Lower leg skin (tissue), 4 donors: Measurements from ENCODE around the gene SH2D4B. TPM values are rescaled to one million over a fixed set of nuclear protein-coding genes. Genes with fewer than 3 reads are reported as not detected.

Source experiments
- DNase-seq, 2 donors: peaks; one replicate each; pipeline ENCODE4 v3.0.0-alpha.2; 2019; ENCODE audit warnings: low spot score in 2 of 2
- H3K4me3 ChIP-seq: fragments of 200-600 bp; sonication (generic); 2 replicates; pipeline ENCODE4 v1.5.1; 2017; ENCODE audit warnings: mild to moderate bottlenecking, low read depth; ENCODE audit not compliant: poor library complexity, severe bottlenecking
- POLR2A ChIP-seq, 2 donors: fragments of 450-650 bp; IDR thresholded peaks; one replicate each; pipeline ENCODE4 v1.6.1; 2016 to 2017; ENCODE audit warnings: antibody characterized with exemption in 2 of 2, mild to moderate bottlenecking in 1 of 2, moderate library complexity in 1 of 2
- WGBS, 2 donors: methylation state at CpG; one replicate each; pipeline ENCODE4 v1.1.5; 2018; 5-methylcytosine and 5-hydroxymethylcytosine counted together
- intact Hi-C: fragments of 100-400 bp; cut with DNase I; formaldehyde crosslinking; loops from one replicate; pipeline ENCODE4 v1.15.0; 2023; ENCODE audit warnings: low total_unique reads
- total RNA-seq, 4 donors: library from RNA; depleted of rRNA; stranded (reverse); fragments of >200 nt; gene quantifications; one replicate each; pipeline ENCODE4 v1.1.0, GENCODE V29; 2016
- TF ChIP-seq, protein P1 (sequence below), 3 donors: fragments of 450-650 bp; IDR thresholded peaks; one replicate each; pipeline ENCODE4 v1.5.1; 2016; ENCODE audit warnings: antibody characterized with exemption in 3 of 3, mild to moderate bottlenecking in 3 of 3, moderate library complexity in 2 of 3

The SH2D4B gene
- total RNA-seq, 4 donors from 2014 or later, result 0.13 TPM; not detected in 3

DNA sequence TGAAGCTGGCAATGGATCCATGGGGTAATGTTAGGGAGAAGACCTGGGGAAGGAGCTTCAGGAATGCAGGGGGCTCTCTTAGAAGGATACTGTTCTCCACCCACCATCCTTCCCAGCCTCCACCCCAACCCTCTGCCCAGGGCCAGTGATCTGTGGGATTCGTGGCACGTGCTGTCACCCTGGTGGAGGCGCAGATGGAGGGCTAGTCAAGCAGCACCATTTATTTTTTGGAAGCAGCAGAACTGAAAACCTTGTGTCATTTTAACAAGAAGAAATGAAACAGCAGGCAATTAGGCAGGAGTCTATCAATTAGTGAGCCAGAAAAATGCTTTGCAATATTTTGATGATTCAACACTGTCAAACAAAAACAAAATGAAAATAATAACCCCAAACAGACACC is 155.9 kb downstream of the SH2D4B start:
- WGBS, 2 donors, result 80 to 95% methylated on average over 3 of the region's 3 CpGs
- no peak for TF ChIP-seq POLR2A (IDR thresholded peaks at IDR 0.05)
- intact Hi-C loops, result loop anchor here (10.0 kb wide), 1 partner anchor 331 kb away; no protein-coding TSS in a partner anchor
- H3K4me3 ChIP-seq, result no peak overlapping the region
- DNase-seq, result peak in 1 of 2 donors; percentile 31

DNA sequence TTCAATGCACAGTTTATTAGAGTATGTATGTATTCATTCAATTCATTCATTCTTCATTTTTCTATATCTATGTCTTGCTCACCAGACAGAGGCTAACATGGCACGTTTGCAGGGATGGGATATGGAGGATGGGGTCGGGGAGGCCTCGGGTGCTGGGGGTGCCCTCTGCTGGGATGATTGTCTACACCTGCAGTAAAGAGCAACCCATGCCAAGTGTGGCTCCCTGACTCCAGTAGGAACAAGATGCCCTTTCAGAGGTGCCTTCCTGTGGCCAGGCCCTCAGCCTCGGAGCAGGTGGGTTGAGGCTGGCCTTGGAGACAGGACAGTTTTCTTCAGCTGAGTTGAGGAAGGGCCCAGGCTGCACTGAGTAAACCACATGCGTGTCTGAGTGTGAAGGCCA is 157.2 kb downstream of the SH2D4B start:
- WGBS, 2 donors, result 75 to 85% methylated on average over 5 of the region's 5 CpGs
- TF ChIP-seq, protein P1, sequence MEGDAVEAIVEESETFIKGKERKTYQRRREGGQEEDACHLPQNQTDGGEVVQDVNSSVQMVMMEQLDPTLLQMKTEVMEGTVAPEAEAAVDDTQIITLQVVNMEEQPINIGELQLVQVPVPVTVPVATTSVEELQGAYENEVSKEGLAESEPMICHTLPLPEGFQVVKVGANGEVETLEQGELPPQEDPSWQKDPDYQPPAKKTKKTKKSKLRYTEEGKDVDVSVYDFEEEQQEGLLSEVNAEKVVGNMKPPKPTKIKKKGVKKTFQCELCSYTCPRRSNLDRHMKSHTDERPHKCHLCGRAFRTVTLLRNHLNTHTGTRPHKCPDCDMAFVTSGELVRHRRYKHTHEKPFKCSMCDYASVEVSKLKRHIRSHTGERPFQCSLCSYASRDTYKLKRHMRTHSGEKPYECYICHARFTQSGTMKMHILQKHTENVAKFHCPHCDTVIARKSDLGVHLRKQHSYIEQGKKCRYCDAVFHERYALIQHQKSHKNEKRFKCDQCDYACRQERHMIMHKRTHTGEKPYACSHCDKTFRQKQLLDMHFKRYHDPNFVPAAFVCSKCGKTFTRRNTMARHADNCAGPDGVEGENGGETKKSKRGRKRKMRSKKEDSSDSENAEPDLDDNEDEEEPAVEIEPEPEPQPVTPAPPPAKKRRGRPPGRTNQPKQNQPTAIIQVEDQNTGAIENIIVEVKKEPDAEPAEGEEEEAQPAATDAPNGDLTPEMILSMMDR (IDR thresholded peaks at IDR 0.05), result no peak
- no peak for TF ChIP-seq POLR2A (IDR thresholded peaks at IDR 0.05)
- intact Hi-C loops, result loop anchor here (10.0 kb wide), 1 partner anchor 330 kb away; no protein-coding TSS in a partner anchor

More for the DNA sequence above, 157.2 kb downstream of the SH2D4B start:
- H3K4me3 ChIP-seq, result no peak overlapping the region
- DNase-seq, result no peak

Other genes starting within 250 kb of the SH2D4B start
- 10 to 100 TPM in 1 of 4 donors, 1 to 10 TPM in 3; 4.6 to 12.1 (median 6.6) TPM for gene MAT1A, start 248.2 kb upstream of the SH2D4B start, total RNA-seq
- gene DYDC1, start 181.1 kb upstream of the SH2D4B start, total RNA-seq, result not detected
- under 1 TPM in 1 of 4 donors, not detected in 3; 0.42 TPM for gene DYDC2, start 181.1 kb upstream of the SH2D4B start, total RNA-seq
- 100 to 1,000 TPM in 1 of 4 donors, 10 to 100 TPM in 3; 65.1 to 106 (median 89.0) TPM for gene PRXL2A, start 129.4 kb upstream of the SH2D4B start, total RNA-seq
- 100 to 1,000 TPM; 103 to 168 (median 131) TPM for gene TSPAN14, start 83.6 kb upstream of the SH2D4B start, total RNA-seq